CD8-positive, alpha-beta memory T cell (primary cell): Measurements from ENCODE around the gene C22orf31. TPM values are rescaled to one million over a fixed set of nuclear protein-coding genes. Genes with fewer than 3 reads are reported as not detected.

Source experiments
- CTCF ChIA-PET: fragments of 350-600 bp; sonication (Branson Sonifier 250); formaldehyde crosslinking; loops from one replicate; lab custom pipeline; 2021; ENCODE audit warnings: antibody characterized with exemption; lab: Charles Lee
- POLR2A ChIA-PET: fragments of 350-600 bp; sonication (Branson Sonifier 250); formaldehyde crosslinking; loops from one replicate; lab custom pipeline; 2021; ENCODE audit warnings: antibody characterized with exemption; lab: Charles Lee
- DNase-seq, 5 donors: peaks; one replicate each; pipeline versions ENCODE4 v3.0.0 to v3.0.0-alpha.2; 2020 to 2022; ENCODE audit warnings: mixed read lengths in 1 of 5
- H3K27ac ChIP-seq: one replicate; pipeline ENCODE4 v1.7.0; 2013; ENCODE audit warnings: low read depth, mild to moderate bottlenecking, low read length, moderate library complexity
- H3K27me3 ChIP-seq: 2 replicates; pipeline ENCODE4 v1.7.0; 2013; ENCODE audit warnings: low read length, mild to moderate bottlenecking; ENCODE audit not compliant: insufficient read depth, poor library complexity, severe bottlenecking
- H3K36me3 ChIP-seq: 2 replicates; pipeline ENCODE4 v1.7.0; 2013; ENCODE audit warnings: mild to moderate bottlenecking, low read length, moderate library complexity; ENCODE audit not compliant: insufficient read depth
- H3K4me1 ChIP-seq: 2 replicates; pipeline ENCODE4 v1.7.0; 2013; ENCODE audit warnings: mild to moderate bottlenecking, low read length, moderate library complexity; ENCODE audit not compliant: insufficient read depth
- H3K4me3 ChIP-seq: 2 replicates; pipeline ENCODE4 v1.7.0; 2013; ENCODE audit warnings: mild to moderate bottlenecking, low read length
- H3K9me3 ChIP-seq: 2 replicates; pipeline ENCODE4 v1.7.0; 2013; ENCODE audit warnings: mild to moderate bottlenecking, low read length
- H3K27ac Mint-ChIP-seq, 8 donors: one replicate each; pipeline ENCODE4 v1.8.0; 2020 to 2021; ENCODE audit warnings: mixed read lengths in 8 of 8, mild to moderate bottlenecking in 6 of 8, inconsistent platforms in 3 of 8, moderate library complexity in 3 of 8
- H3K27me3 Mint-ChIP-seq, 2 donors: one replicate each; pipeline ENCODE4 v1.8.0; 2020 to 2021; ENCODE audit warnings: mixed read lengths in 2 of 2, mild to moderate bottlenecking in 1 of 2, moderate library complexity in 1 of 2
- H3K36me3 Mint-ChIP-seq, 3 donors: one replicate each; pipeline ENCODE4 v1.8.0; 2020 to 2021; ENCODE audit warnings: mixed read lengths in 3 of 3, inconsistent platforms in 1 of 3, mild to moderate bottlenecking in 1 of 3
- H3K4me1 Mint-ChIP-seq, 3 donors: one replicate each; pipeline ENCODE4 v1.8.0; 2020 to 2021; ENCODE audit warnings: mixed read lengths in 3 of 3, inconsistent platforms in 1 of 3, mild to moderate bottlenecking in 1 of 3
- H3K4me3 Mint-ChIP-seq, 7 donors: one replicate each; pipeline ENCODE4 v1.8.0; 2020 to 2021; ENCODE audit warnings: mixed read lengths in 7 of 7, mild to moderate bottlenecking in 6 of 7, moderate library complexity in 4 of 7, inconsistent platforms in 2 of 7
- H3K9me3 Mint-ChIP-seq, 5 donors: one replicate each; pipeline ENCODE4 v1.8.0; 2020 to 2022; ENCODE audit warnings: mixed read lengths in 5 of 5, mild to moderate bottlenecking in 3 of 5, moderate library complexity in 2 of 5, inconsistent platforms in 1 of 5
- polyA plus RNA-seq: library from polyadenylated mRNA; unstranded; fragments of 300-500 nt; fragmentation: Illumina TruSeq; gene quantifications from one replicate; pipeline ENCODE4 v1.2.3, GENCODE V29; 2021
- total RNA-seq, 2 experiments: library from RNA; stranded (reverse); gene quantifications; one replicate each; pipeline ENCODE4 v1.2.3, GENCODE V29; 2021

The C22orf31 gene
- total and polyA plus RNA-seq, 3 experiments from 2014 or later, result not detected

- peak overlapping the region in 1 of 8 donors; percentile 57 for H3K27ac Mint-ChIP-seq
- H3K27me3 Mint-ChIP-seq, result peaks cover 33 to 50% of the 10 kb centered on the region in 2 donors
- no peak overlapping the region for H3K4me3 Mint-ChIP-seq
- CTCF ChIA-PET, result interaction anchor here (1.9 kb wide), 1 partner anchor 8 kb away, joined by 6 read pairs; no protein-coding TSS in a partner anchor
- Histone ChIP-seq H3K27me3 (peaks cover 12% of the 10 kb centered on the region), H3K36me3 (no peaks in the 10 kb centered on the region), H3K4me1 (peaks cover 6% of the 10 kb centered on the region), H3K9me3 (no peaks in the 10 kb centered on the region), H3K27ac (no peak overlapping the region), H3K4me3 (no peak overlapping the region)
- H3K36me3 Mint-ChIP-seq, result no peaks in the 10 kb centered on the region
- POLR2A ChIA-PET, result interaction anchor here (0.7 kb wide), 1 partner anchor 234 kb away, joined by 3 read pairs; no protein-coding TSS in a partner anchor
- peaks cover 6 to 17% (median 12%) of the 10 kb centered on the region in 3 donors for H3K4me1 Mint-ChIP-seq
- H3K9me3 Mint-ChIP-seq, result no peaks in the 10 kb centered on the region
- DNase-seq, result no peak
These were observed 29.0 kb downstream of the C22orf31 start for GRCh38 chr22:29032584-29032983.

- Mint-ChIP-seq H3K27me3 (peaks cover 35 to 52% of the 10 kb centered on the region in 2 donors), H3K4me3 (no peak overlapping the region), H3K36me3 (no peaks in the 10 kb centered on the region), H3K4me1 (peaks cover 6 to 17% (median 12%) of the 10 kb centered on the region in 3 donors), H3K9me3 (no peaks in the 10 kb centered on the region), H3K27ac (no peak overlapping the region)
- no peaks in the 10 kb centered on the region for H3K36me3 ChIP-seq
- H3K27ac ChIP-seq, result no peak overlapping the region
- ChIA-PET CTCF (interaction anchor here (1.9 kb wide), 1 partner anchor 8 kb away, joined by 6 read pairs; no protein-coding TSS in a partner anchor), POLR2A (interaction anchor here (0.7 kb wide), 1 partner anchor 234 kb away, joined by 3 read pairs; no protein-coding TSS in a partner anchor)
- H3K4me3 ChIP-seq, result no peak overlapping the region
- H3K4me1 ChIP-seq, result peaks cover 6% of the 10 kb centered on the region
- DNase-seq, result no peak
- peaks cover 12% of the 10 kb centered on the region for H3K27me3 ChIP-seq
- H3K9me3 ChIP-seq, result no peaks in the 10 kb centered on the region
These were observed 29.6 kb downstream of the C22orf31 start for GRCh38 chr22:29032014-29032475.

- DNase-seq, result no peak
- no peaks in the 10 kb centered on the region for H3K36me3 Mint-ChIP-seq
- POLR2A ChIA-PET, result no interaction called here
- H3K27ac ChIP-seq, result peak overlapping the region; percentile 35
- peak overlapping the region in 1 of 8 donors; percentile 78 for H3K27ac Mint-ChIP-seq
- H3K4me3 Mint-ChIP-seq, result peak overlapping the region in 4 of 7 donors; percentile 38 to 64 (median 48)
- H3K27me3 ChIP-seq, result peaks cover 12% of the 10 kb centered on the region
- H3K27me3 Mint-ChIP-seq, result peaks cover 35 to 58% of the 10 kb centered on the region in 2 donors
- no peak overlapping the region for H3K4me3 ChIP-seq
- H3K4me1 ChIP-seq, result peaks cover 6% of the 10 kb centered on the region
- no peaks in the 10 kb centered on the region for H3K9me3 Mint-ChIP-seq
- CTCF ChIA-PET, result interaction anchor here (1.9 kb wide), 1 partner anchor 9 kb away, joined by 6 read pairs; no protein-coding TSS in a partner anchor
- no peaks in the 10 kb centered on the region for H3K36me3 ChIP-seq
- H3K9me3 ChIP-seq, result no peaks in the 10 kb centered on the region
- peaks cover 6 to 17% (median 12%) of the 10 kb centered on the region in 3 donors for H3K4me1 Mint-ChIP-seq
These were observed 30.2 kb downstream of the C22orf31 start for GRCh38 chr22:29031227-29032011.

DNA sequence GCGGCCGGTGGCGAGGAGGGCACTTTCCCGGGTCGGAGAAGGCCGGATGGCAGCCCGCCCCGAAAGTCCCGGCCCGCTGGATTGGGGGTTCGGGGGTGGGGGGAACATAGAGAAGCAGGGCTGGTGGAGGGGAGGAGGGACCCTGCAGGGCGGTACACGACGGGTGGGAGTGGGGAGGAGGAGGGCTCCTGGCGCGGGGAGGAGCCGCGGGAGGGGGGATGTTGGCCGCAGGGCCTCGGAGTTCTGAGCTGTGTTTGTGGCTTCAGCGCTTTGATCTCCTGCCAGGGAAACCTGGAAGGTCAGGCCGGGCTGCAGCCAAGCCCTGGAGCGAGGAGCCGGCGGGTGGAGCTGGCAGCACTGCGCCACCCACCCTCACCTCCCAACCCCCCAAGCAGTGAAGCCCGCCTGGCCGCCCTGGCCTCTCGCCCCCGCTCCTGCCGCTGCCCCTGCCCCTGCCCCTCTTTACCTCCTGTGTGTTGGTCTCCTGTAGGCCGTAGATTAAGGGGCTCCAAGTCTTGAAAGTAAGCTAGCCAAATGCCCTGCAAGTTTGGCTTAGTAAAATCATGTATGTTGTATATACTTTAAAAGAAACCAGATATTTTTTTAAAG lies 30.9 kb downstream of the C22orf31 start:
- Mint-ChIP-seq H3K27me3 (peaks cover 36 to 64% of the 10 kb centered on the region in 2 donors), H3K9me3 (no peaks in the 10 kb centered on the region), H3K4me1 (peaks cover 6 to 17% (median 12%) of the 10 kb centered on the region in 3 donors), H3K27ac (peak overlapping the region in 1 of 8 donors; percentile 74), H3K4me3 (peak overlapping the region in 5 of 7 donors; percentile 37 to 73 (median 54)), H3K36me3 (no peaks in the 10 kb centered on the region)
- Histone ChIP-seq H3K4me3 (no peak overlapping the region), H3K36me3 (no peaks in the 10 kb centered on the region), H3K27me3 (peaks cover 12% of the 10 kb centered on the region), H3K27ac (peak overlapping the region; percentile 35), H3K4me1 (peaks cover 6% of the 10 kb centered on the region), H3K9me3 (no peaks in the 10 kb centered on the region)
- CTCF ChIA-PET, result interaction anchor here (1.9 kb wide), 1 partner anchor 10 kb away, joined by 6 read pairs; no protein-coding TSS in a partner anchor
- no peak for DNase-seq
- POLR2A ChIA-PET, result no interaction called here

GRCh38 chr22:29030016-29030617 lies 31.5 kb downstream of the C22orf31 start:
- POLR2A ChIA-PET, result no interaction called here
- H3K36me3 Mint-ChIP-seq, result peaks cover 0 to 2% (median 0%) of the 10 kb centered on the region in 3 donors
- no peaks in the 10 kb centered on the region for H3K9me3 ChIP-seq
- H3K27ac Mint-ChIP-seq, result no peak overlapping the region
- H3K4me1 ChIP-seq, result peaks cover 6% of the 10 kb centered on the region
- peaks cover 6 to 17% (median 12%) of the 10 kb centered on the region in 3 donors for H3K4me1 Mint-ChIP-seq
- H3K27me3 Mint-ChIP-seq, result peaks cover 41 to 68% of the 10 kb centered on the region in 2 donors
- no peaks in the 10 kb centered on the region for H3K36me3 ChIP-seq
- no peaks in the 10 kb centered on the region for H3K9me3 Mint-ChIP-seq
- no peak for DNase-seq
- CTCF ChIA-PET, result no interaction called here
- H3K27ac ChIP-seq, result no peak overlapping the region
- no peak overlapping the region for H3K4me3 ChIP-seq
- H3K27me3 ChIP-seq, result peaks cover 12% of the 10 kb centered on the region
- H3K4me3 Mint-ChIP-seq, result peak overlapping the region in 6 of 7 donors; percentile 24 to 73 (median 50)

DNA sequence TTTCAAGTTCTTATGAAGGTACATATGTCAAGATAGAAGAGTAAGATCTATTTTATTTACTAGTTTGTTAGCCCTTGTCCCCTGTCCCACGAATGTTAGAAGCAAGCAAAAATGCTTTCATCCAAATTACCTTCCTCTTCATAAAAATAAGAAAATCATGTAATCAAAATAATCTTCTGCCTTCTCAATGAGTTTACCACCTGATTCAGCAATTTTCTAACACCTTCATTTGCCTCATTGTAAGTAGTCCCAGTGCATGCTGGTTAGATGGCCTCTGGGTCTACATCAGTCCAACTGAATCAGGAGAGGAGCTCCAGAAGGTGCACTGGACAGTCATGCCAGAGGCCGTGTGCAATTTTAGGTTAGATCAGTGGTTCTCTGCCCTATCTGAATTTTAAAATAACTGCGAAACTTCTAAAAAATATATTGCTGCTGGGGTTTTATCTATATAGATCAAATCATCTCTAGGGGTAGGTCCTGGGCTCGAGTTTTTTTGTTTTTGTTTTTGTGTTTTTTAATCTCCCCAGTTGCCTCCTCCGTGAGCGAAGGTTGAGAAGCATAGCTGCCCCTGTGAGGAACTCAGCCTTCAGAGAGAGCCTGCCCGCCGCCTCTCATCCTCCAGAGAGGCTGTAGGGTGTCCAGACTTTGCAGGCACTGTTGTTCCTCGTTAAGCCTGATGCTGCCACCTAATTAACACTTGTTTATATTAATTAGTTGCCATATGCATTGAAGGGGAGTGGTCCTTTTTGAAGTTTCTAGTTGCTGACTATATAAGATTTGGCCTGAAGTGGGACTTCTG lies 32.2 kb downstream of the C22orf31 start:
- CTCF ChIA-PET, result interaction anchor here (0.6 kb wide), 1 partner anchor 16 kb away, joined by 3 read pairs; no protein-coding TSS in a partner anchor
- H3K4me3 Mint-ChIP-seq, result peak overlapping the region in 3 of 7 donors; percentile 12 to 54 (median 54)
- peaks cover 41 to 69% of the 10 kb centered on the region in 2 donors for H3K27me3 Mint-ChIP-seq

DNA sequence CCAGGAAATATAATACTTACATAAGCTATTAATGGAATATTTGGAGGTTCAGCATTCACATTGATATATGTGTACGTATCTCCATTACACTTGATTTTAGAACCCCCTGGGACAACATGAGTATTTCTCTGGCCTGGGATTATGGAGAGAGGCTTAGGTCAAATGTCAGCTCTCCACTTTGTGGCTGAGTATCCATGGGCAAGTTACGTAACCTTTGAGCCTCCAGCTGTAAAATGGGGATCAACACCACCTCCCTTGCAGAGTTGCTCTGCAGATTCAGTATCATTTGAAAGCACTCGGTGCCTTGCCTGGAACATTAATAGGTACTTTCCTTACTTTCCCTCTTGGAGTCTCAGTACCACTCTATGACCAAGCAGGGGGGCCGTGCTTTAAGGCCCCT lies 33.2 kb downstream of the C22orf31 start:
- H3K4me3 Mint-ChIP-seq, result no peak overlapping the region
- H3K4me1 Mint-ChIP-seq, result peaks cover 6 to 17% (median 12%) of the 10 kb centered on the region in 3 donors
- Histone ChIP-seq H3K36me3 (no peaks in the 10 kb centered on the region), H3K4me3 (no peak overlapping the region), H3K27me3 (peaks cover 12% of the 10 kb centered on the region), H3K27ac (no peak overlapping the region), H3K4me1 (peaks cover 6% of the 10 kb centered on the region), H3K9me3 (no peaks in the 10 kb centered on the region)
- peaks cover 0 to 2% (median 0%) of the 10 kb centered on the region in 3 donors for H3K36me3 Mint-ChIP-seq
- H3K9me3 Mint-ChIP-seq, result no peaks in the 10 kb centered on the region
- no peak for DNase-seq
- ChIA-PET CTCF (no interaction called here), POLR2A (no interaction called here)
- H3K27ac Mint-ChIP-seq, result peak overlapping the region in 1 of 8 donors; percentile 29
- peaks cover 41 to 71% of the 10 kb centered on the region in 2 donors for H3K27me3 Mint-ChIP-seq

More for the DNA sequence above, 32.2 kb downstream of the C22orf31 start:
- H3K9me3 ChIP-seq, result no peaks in the 10 kb centered on the region
- H3K27ac ChIP-seq, result no peak overlapping the region
- peaks cover 12% of the 10 kb centered on the region for H3K27me3 ChIP-seq
- POLR2A ChIA-PET, result no interaction called here
- Mint-ChIP-seq H3K9me3 (no peaks in the 10 kb centered on the region), H3K4me1 (peaks cover 6 to 17% (median 12%) of the 10 kb centered on the region in 3 donors), H3K36me3 (peaks cover 0 to 2% (median 0%) of the 10 kb centered on the region in 3 donors), H3K27ac (no peak overlapping the region)
- peaks cover 6% of the 10 kb centered on the region for H3K4me1 ChIP-seq
- no peaks in the 10 kb centered on the region for H3K36me3 ChIP-seq
- H3K4me3 ChIP-seq, result no peak overlapping the region
- no peak for DNase-seq
